Mucosa of descending colon (tissue), 3 donors: Measurements from ENCODE around the gene ARNT2. TPM values are rescaled to one million over a fixed set of nuclear protein-coding genes. Genes with fewer than 3 reads are reported as not detected.

ENCODE experiments used
- ATAC-seq: fragments of 200-7000 bp; cut with Tn5 transposase; one replicate; pipeline ENCODE4 v1.9.1; 2020; ENCODE audit warnings: mild to moderate bottlenecking, moderate library complexity
- DNase-seq, 3 donors: peaks; one replicate each; pipeline ENCODE4 v3.0.0-alpha.2; 2020
- H3K36me3 ChIP-seq: fragments of 200-600 bp; one replicate; pipeline ENCODE4 v1.8.0; 2021; ENCODE audit warnings: low read depth, mild to moderate bottlenecking
- H3K4me1 ChIP-seq: fragments of 200-600 bp; one replicate; pipeline ENCODE4 v1.8.0; 2021; ENCODE audit warnings: low read depth, mild to moderate bottlenecking
- H3K4me3 ChIP-seq: fragments of 200-600 bp; one replicate; pipeline ENCODE4 v1.8.0; 2021; ENCODE audit warnings: mild to moderate bottlenecking
- H3K9me3 ChIP-seq: fragments of 200-600 bp; one replicate; pipeline ENCODE4 v1.8.0; 2021; ENCODE audit warnings: mild to moderate bottlenecking
- intact Hi-C, 2 donors: fragments of 100-400 bp; cut with DNase I in 1 of 2; cut with micrococcal nuclease in 1 of 2; formaldehyde crosslinking; loops; one replicate each; pipeline versions ENCODE4 v1.11.0 to v1.11.1; 2022; cut with DNase I, micrococcal nuclease
- total RNA-seq, 3 donors: library from RNA; stranded (reverse); fragmentation: NEBNext Ultra II Directional in 2 of 3; extraction: Animal tissue kit (Norgen Biotek cat#: 25700) in 2 of 3; gene quantifications; one replicate each; pipeline versions ENCODE4 v1.2.1 to v1.2.4, GENCODE V29; 2021 to 2023
- TF ChIP-seq, protein P1 (sequence below): fragments of 200-600 bp; IDR thresholded peaks from one replicate; pipeline ENCODE4 v1.8.0; 2022; ENCODE audit warnings: antibody characterized with exemption, mild to moderate bottlenecking
- donor health status: DM: no; HTN: no; CAD: no; lungs with moderate emphysema.
- donor health status: DM: no; HTN: no; CAD: no.
- donor health status: DM: no; HTN: yes; CAD: no.

The ARNT2 gene
- total RNA-seq, 3 donors from 2014 or later = 2.8 to 11.1 (median 3.2) TPM

DNA sequence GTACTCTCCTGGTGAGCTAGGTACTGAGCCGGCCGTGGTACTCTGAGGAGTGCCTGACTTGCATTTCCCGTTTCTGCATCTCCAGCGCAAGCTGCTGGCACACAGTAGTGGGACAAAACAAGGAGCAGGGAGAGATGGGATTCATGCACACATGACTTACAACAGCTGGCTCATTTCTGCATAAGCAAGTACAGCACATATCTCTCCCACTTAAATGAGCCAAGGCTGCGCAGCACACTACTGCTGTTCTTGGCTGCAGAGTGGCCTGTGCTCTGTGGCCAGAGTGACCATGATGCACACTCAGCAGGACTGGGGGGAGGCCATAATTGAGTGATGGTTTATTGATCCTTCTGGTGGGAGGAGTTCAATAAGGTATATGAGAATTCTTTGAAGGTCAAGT, 231.8 kb downstream of the ARNT2 start:
- peaks cover 2% of the 10 kb centered on the region for H3K9me3 ChIP-seq
- DNase-seq (peak in 2 of 3 donors; percentile 25 to 38), ATAC-seq (peak; percentile 44)
- H3K36me3 ChIP-seq = no peaks in the 10 kb centered on the region
- TF ChIP-seq, protein P1, sequence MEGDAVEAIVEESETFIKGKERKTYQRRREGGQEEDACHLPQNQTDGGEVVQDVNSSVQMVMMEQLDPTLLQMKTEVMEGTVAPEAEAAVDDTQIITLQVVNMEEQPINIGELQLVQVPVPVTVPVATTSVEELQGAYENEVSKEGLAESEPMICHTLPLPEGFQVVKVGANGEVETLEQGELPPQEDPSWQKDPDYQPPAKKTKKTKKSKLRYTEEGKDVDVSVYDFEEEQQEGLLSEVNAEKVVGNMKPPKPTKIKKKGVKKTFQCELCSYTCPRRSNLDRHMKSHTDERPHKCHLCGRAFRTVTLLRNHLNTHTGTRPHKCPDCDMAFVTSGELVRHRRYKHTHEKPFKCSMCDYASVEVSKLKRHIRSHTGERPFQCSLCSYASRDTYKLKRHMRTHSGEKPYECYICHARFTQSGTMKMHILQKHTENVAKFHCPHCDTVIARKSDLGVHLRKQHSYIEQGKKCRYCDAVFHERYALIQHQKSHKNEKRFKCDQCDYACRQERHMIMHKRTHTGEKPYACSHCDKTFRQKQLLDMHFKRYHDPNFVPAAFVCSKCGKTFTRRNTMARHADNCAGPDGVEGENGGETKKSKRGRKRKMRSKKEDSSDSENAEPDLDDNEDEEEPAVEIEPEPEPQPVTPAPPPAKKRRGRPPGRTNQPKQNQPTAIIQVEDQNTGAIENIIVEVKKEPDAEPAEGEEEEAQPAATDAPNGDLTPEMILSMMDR = no peak
- no peaks in the 10 kb centered on the region for H3K4me1 ChIP-seq
- H3K4me3 ChIP-seq = no peak overlapping the region
- intact Hi-C loops = no loop called here

DNA sequence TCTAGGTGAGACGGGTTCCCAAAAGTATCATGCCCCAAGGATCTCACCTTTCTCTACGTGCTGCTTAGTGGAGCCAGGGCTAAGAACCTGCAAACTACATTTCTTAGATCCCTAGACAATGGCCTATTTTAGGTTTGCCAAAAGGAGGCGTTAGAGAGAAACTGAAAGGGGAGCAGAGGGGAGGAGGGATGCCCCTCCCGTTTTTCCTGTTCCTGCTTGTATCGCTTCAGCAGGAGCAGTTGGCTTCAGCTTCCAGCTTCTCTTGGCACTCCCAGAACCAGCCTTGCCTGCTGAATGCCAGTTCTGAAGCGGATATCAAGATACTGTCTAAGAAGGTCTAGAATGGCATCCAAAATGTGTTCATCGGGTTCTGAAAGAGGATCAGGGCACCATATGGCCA, 232.5 kb downstream of the ARNT2 start:
- Histone ChIP-seq H3K4me3 (no peak overlapping the region), H3K4me1 (no peaks in the 10 kb centered on the region), H3K36me3 (no peaks in the 10 kb centered on the region), H3K9me3 (peaks cover 3% of the 10 kb centered on the region)
- ATAC-seq (peak; percentile 85), DNase-seq (peak in 2 of 3 donors; percentile 25 to 34)
- intact Hi-C loops = no loop called here
- TF ChIP-seq, protein P1 = no peak

DNA sequence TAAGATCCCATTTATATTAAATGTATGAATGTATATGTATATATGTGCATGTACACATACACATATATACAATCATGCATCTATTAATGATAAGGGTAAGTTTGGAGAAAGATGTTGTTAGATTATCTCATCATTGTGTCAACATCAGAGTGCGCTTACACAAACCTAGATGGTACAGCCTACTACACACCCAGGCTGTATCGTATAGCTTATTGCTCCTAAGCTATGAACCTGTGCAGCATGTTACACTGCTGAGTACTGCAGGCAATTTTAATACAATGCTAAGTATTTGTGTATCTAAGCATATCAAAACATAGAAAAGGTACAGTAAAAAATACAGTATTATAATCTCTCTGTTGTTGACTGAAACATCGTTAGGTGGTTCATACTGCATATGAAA, 233.6 kb downstream of the ARNT2 start:
- intact Hi-C loops = no loop called here
- ATAC-seq = peak; percentile 60
- TF ChIP-seq, protein P1 = no peak
- no peak overlapping the region for H3K4me3 ChIP-seq
- H3K9me3 ChIP-seq = peaks cover 3% of the 10 kb centered on the region
- no peaks in the 10 kb centered on the region for H3K36me3 ChIP-seq
- no peaks in the 10 kb centered on the region for H3K4me1 ChIP-seq
- DNase-seq = no peak

DNA sequence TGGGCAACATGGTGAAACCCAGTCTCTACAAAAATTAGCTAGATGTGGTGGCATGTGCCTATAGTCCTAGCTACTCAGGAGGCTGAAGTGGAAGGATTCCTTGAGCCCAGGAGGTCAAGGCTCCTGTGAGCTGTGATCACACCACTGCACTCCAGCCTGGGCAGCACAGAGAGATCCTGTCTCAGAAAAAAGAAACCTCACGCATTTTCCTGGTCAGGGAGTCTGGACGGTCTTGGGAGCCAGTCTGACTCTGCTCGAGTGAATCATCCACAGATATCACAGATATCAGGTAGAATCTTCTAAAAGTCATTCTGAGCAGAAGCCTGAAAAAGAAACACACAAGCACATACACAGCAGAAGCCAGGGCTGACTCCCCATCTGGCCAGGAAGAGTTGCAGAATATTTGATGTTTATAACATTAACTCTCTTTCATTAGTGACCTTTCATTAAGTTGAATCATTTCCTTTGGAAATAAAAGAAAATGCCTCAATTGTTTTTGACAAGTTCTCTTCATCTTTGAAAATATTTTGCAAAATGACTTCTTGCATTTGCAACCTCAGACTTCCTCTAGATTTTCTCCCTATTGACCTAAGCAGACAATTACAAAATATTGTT, 234.5 kb downstream of the ARNT2 start:
- H3K4me3 ChIP-seq = no peak overlapping the region
- no peaks in the 10 kb centered on the region for H3K36me3 ChIP-seq
- ATAC-seq (no peak), DNase-seq (no peak)
- H3K9me3 ChIP-seq = peaks cover 3% of the 10 kb centered on the region
- intact Hi-C loops = no loop called here
- TF ChIP-seq, protein P1 = no peak
- no peaks in the 10 kb centered on the region for H3K4me1 ChIP-seq

GRCh38 chr15:80639168-80639555, 235.0 kb downstream of the ARNT2 start:
- TF ChIP-seq, protein P1 = no peak
- Histone ChIP-seq H3K4me1 (no peaks in the 10 kb centered on the region), H3K4me3 (no peak overlapping the region), H3K36me3 (no peaks in the 10 kb centered on the region), H3K9me3 (peaks cover 3% of the 10 kb centered on the region)
- intact Hi-C loops = no loop called here
- DNase-seq = no peak
- no peak for ATAC-seq
